IMR-90 (cell line): Measurements from ENCODE around the gene ERCC5. TPM values are rescaled to one million over a fixed set of nuclear protein-coding genes. Genes with fewer than 3 reads are reported as not detected.

Experiments
- ATAC-seq: fragments of 200-7000 bp; cut with Tn5 transposase; 2 replicates; pipeline ENCODE4 v1.9.1; 2020; ENCODE audit warnings: low read depth, mild to moderate bottlenecking, moderate library complexity
- BruUV-seq: library from RNA; stranded (reverse); fragments of 400-500 nt; replicated peaks from 2 replicates; lab custom pipeline; 2021; lab: Mats Ljungman, UMichigan
- CTCF ChIA-PET: fragments of 300-600 bp; formaldehyde crosslinking; extraction: SDS; loops from one replicate; lab custom pipeline; 2021; ENCODE audit warnings: antibody characterized with exemption; lab: Yijun Ruan, JAX
- POLR2A ChIA-PET: fragments of 300-600 bp; sonication (Branson Sonifier 250); formaldehyde crosslinking; loops from one replicate; lab custom pipeline; 2022; ENCODE audit warnings: antibody characterized with exemption; ENCODE audit not compliant: unreplicated experiment; lab: Charles Lee
- DNase-seq: peaks from one replicate; pipeline ENCODE4 v3.0.0; 2013
- H2AFZ ChIP-seq: replicated peaks from 2 replicates; pipeline ENCODE3; 2013; ENCODE audit warnings: low read length, mild to moderate bottlenecking; ENCODE audit not compliant: poor library complexity
- H2AK5ac ChIP-seq: 2 replicates; pipeline ENCODE4 v1.6.1; 2013; ENCODE audit warnings: low read depth, low read length, inconsistent platforms
- H2AK9ac ChIP-seq: replicated peaks from 2 replicates; pipeline ENCODE3; 2013; ENCODE audit warnings: mild to moderate bottlenecking, low read depth, low read length, moderate library complexity; ENCODE audit not compliant: poor library complexity
- H2BK120ac ChIP-seq: 2 replicates; pipeline ENCODE4 v1.6.1; 2013; ENCODE audit warnings: low read depth, low read length, inconsistent platforms
- H2BK15ac ChIP-seq: 3 replicates; pipeline ENCODE4 v1.6.1; 2013; ENCODE audit warnings: low read depth, low read length, inconsistent platforms
- H2BK20ac ChIP-seq: 2 replicates; pipeline ENCODE4 v1.6.1; 2013; ENCODE audit warnings: low read depth, mild to moderate bottlenecking, inconsistent platforms, low read length, moderate library complexity
- H2BK5ac ChIP-seq: 2 replicates; pipeline ENCODE4 v1.6.1; 2013; ENCODE audit warnings: mild to moderate bottlenecking, low read depth, low read length, inconsistent platforms; ENCODE audit not compliant: poor library complexity, severe bottlenecking
- H3K14ac ChIP-seq: replicated peaks from 2 replicates; pipeline ENCODE4 v1.6.1; 2013; ENCODE audit warnings: low read depth, low read length, inconsistent platforms
- H3K18ac ChIP-seq: 2 replicates; pipeline ENCODE4 v1.6.1; 2013; ENCODE audit warnings: low read depth, low read length, control low read depth
- H3K23ac ChIP-seq: 2 replicates; pipeline ENCODE4 v1.6.1; 2013; ENCODE audit warnings: low read depth, low read length, inconsistent platforms
- H3K27ac ChIP-seq: 2 replicates; pipeline ENCODE4 v1.5.1; 2013; ENCODE audit warnings: mild to moderate bottlenecking, control low read depth, low read length; ENCODE audit not compliant: insufficient read depth
- H3K27me3 ChIP-seq: 2 replicates; pipeline ENCODE4 v1.6.1; 2013; ENCODE audit warnings: low read length; ENCODE audit not compliant: control insufficient read depth, insufficient read depth
- H3K36me3 ChIP-seq: 2 replicates; pipeline ENCODE4 v1.6.1; 2013; ENCODE audit warnings: low read length, mixed read lengths; ENCODE audit not compliant: control insufficient read depth, insufficient read depth
- H3K4ac ChIP-seq: 2 replicates; pipeline ENCODE4 v1.6.1; 2013; ENCODE audit warnings: low read depth, low read length, inconsistent platforms
- H3K4me1 ChIP-seq: 2 replicates; pipeline ENCODE4 v1.6.1; 2013; ENCODE audit warnings: low read length, mixed read lengths; ENCODE audit not compliant: control insufficient read depth, insufficient read depth
- H3K4me2 ChIP-seq: 2 replicates; pipeline ENCODE4 v1.6.1; 2013; ENCODE audit warnings: low read depth, mild to moderate bottlenecking, control low read depth, low read length, moderate library complexity
- H3K4me3 ChIP-seq: 2 replicates; pipeline ENCODE4 v1.5.1; 2013; ENCODE audit warnings: low read depth, mild to moderate bottlenecking, control low read depth, low read length, moderate library complexity; ENCODE audit not compliant: insufficient read depth
- H3K56ac ChIP-seq: 2 replicates; pipeline ENCODE4 v1.6.1; 2013; ENCODE audit warnings: low read length, inconsistent platforms; ENCODE audit not compliant: insufficient read depth; ENCODE audit errors: extremely low read depth
- H3K79me1 ChIP-seq, 2 experiments: 2 replicates each; pipeline ENCODE4 v1.6.1; 2013; ENCODE audit warnings: low read length in 2 of 2, inconsistent platforms in 1 of 2, low read depth in 1 of 2
- H3K9ac ChIP-seq: 2 replicates; pipeline ENCODE4 v1.6.1; 2013; ENCODE audit warnings: low read depth, low read length, control low read depth
- H3K9me1 ChIP-seq: 2 replicates; pipeline ENCODE4 v1.6.1; 2013; ENCODE audit warnings: low read length, inconsistent platforms; ENCODE audit not compliant: insufficient read depth
- H3K9me3 ChIP-seq: 2 replicates; pipeline ENCODE4 v1.6.1; 2013; ENCODE audit warnings: low read length; ENCODE audit not compliant: control insufficient read depth, insufficient read depth
- H4K20me1 ChIP-seq: 2 replicates; pipeline ENCODE4 v1.6.1; 2013; ENCODE audit warnings: low read length, inconsistent platforms; ENCODE audit not compliant: insufficient read depth
- H4K5ac ChIP-seq: 2 replicates; pipeline ENCODE4 v1.6.1; 2013; ENCODE audit warnings: mild to moderate bottlenecking, low read depth, low read length, control low read depth
- H4K8ac ChIP-seq, 2 experiments: 2 replicates each; pipeline ENCODE4 v1.6.1; 2013; ENCODE audit warnings: low read depth in 2 of 2, low read length in 2 of 2, control low read depth in 1 of 2, inconsistent platforms in 1 of 2
- H4K91ac ChIP-seq: 2 replicates; pipeline ENCODE4 v1.6.1; 2013; ENCODE audit warnings: low read depth, low read length, inconsistent platforms; ENCODE audit not compliant: insufficient read depth
- BHLHE40 ChIP-seq: fragments of 150-350 bp; IDR thresholded peaks from 2 replicates; pipeline ENCODE4 v1.6.1; 2016; ENCODE audit warnings: mild to moderate bottlenecking, low read depth, low read length
- CEBPB ChIP-seq: IDR thresholded peaks from 2 replicates; pipeline ENCODE4 v1.6.1; 2012; ENCODE audit warnings: low read depth, low read length, improper control_type of control experiment
- CHD1 ChIP-seq: IDR thresholded peaks from 2 replicates; pipeline ENCODE4 v1.6.1; 2012; ENCODE audit warnings: low read depth, low read length, improper control_type of control experiment
- FOS ChIP-seq: fragments of 150-350 bp; IDR thresholded peaks from 2 replicates; pipeline ENCODE4 v1.6.1; 2016; ENCODE audit warnings: low read depth, low read length
- MAFK ChIP-seq: IDR thresholded peaks from 2 replicates; pipeline ENCODE4 v1.6.1; 2012; ENCODE audit warnings: low read depth, low read length, improper control_type of control experiment
- MXI1 ChIP-seq: IDR thresholded peaks from 2 replicates; pipeline ENCODE4 v1.6.1; 2012; ENCODE audit warnings: low read depth, mild to moderate bottlenecking, low read length, moderate library complexity, borderline replicate concordance
- POLR2A ChIP-seq: IDR thresholded peaks from 2 replicates; pipeline ENCODE4 v1.6.1; 2012; ENCODE audit warnings: mild to moderate bottlenecking, low read depth, low read length
- RAD21 ChIP-seq: IDR thresholded peaks from 2 replicates; pipeline ENCODE4 v1.6.1; 2012; ENCODE audit warnings: low read length, improper control_type of control experiment
- RCOR1 ChIP-seq: IDR thresholded peaks from 2 replicates; pipeline ENCODE4 v1.6.1; 2012; ENCODE audit warnings: mild to moderate bottlenecking, low read length, improper control_type of control experiment; ENCODE audit not compliant: insufficient replicate concordance
- SMC3 ChIP-seq: fragments of 150-350 bp; IDR thresholded peaks from 2 replicates; pipeline ENCODE4 v1.6.1; 2016; ENCODE audit warnings: low read depth, mild to moderate bottlenecking, antibody characterized with exemption, low read length, moderate library complexity
- WGBS, 2 experiments: methylation state at CpG; one replicate each; pipeline versions ENCODE4 v1.1.5 to v1.1.7; 2013; ENCODE audit warnings: missing lambda C conversion rate in 2 of 2; ENCODE audit not compliant: insufficient read length in 1 of 2; ENCODE audit errors: extremely low coverage in 2 of 2; 5-methylcytosine and 5-hydroxymethylcytosine counted together
- dilution Hi-C: fragments of 300-500 bp; cut with HindIII; formaldehyde crosslinking; loops from one replicate; pipeline ENCODE4 v1.14.3; 2018; ENCODE audit warnings: low sequenced_read_pairs; ENCODE audit not compliant: unreplicated experiment
- in situ Hi-C: fragments of 300-500 bp; cut with MboI; formaldehyde crosslinking; loops from 3 replicates; pipeline ENCODE4 v1.14.3; 2019; ENCODE audit warnings: low sequenced_read_pairs, inconsistent platforms, mixed read lengths
- intact Hi-C: fragments of 100-400 bp; cut with micrococcal nuclease; formaldehyde crosslinking; loops from 2 replicates; pipeline ENCODE4 v1.10.0; 2022
- polyA plus RNA-seq, 3 experiments: library from polyadenylated mRNA; depleted of rRNA; stranded (reverse); fragments of >200 nt; gene quantifications; 2 replicates each; pipeline ENCODE4 v1.2.3, GENCODE V29; 2012; ENCODE audit warnings: low replicate concordance in 1 of 3
- total RNA-seq: library from RNA; depleted of rRNA; stranded (reverse); fragments of >200 nt; gene quantifications from 2 replicates; pipeline ENCODE4 v1.2.3, GENCODE V29; 2012
- TF ChIP-seq, protein P1 (sequence below): fragments of 150-350 bp; IDR thresholded peaks from 2 replicates; pipeline ENCODE4 v1.6.1; 2017; ENCODE audit warnings: mild to moderate bottlenecking, antibody characterized with exemption, low read length, low read depth
- TF ChIP-seq, protein P2 (sequence below): conservative IDR thresholded peaks from 2 replicates; pipeline ENCODE4 v1.5.1; 2012; ENCODE audit warnings: mild to moderate bottlenecking, low read depth, low read length, improper control_type of control experiment

The ERCC5 gene
- total and polyA plus RNA-seq, 2 of the 4 experiments (the other 2 are of a cell fraction) = 29.7 to 34.4 TPM

DNA sequence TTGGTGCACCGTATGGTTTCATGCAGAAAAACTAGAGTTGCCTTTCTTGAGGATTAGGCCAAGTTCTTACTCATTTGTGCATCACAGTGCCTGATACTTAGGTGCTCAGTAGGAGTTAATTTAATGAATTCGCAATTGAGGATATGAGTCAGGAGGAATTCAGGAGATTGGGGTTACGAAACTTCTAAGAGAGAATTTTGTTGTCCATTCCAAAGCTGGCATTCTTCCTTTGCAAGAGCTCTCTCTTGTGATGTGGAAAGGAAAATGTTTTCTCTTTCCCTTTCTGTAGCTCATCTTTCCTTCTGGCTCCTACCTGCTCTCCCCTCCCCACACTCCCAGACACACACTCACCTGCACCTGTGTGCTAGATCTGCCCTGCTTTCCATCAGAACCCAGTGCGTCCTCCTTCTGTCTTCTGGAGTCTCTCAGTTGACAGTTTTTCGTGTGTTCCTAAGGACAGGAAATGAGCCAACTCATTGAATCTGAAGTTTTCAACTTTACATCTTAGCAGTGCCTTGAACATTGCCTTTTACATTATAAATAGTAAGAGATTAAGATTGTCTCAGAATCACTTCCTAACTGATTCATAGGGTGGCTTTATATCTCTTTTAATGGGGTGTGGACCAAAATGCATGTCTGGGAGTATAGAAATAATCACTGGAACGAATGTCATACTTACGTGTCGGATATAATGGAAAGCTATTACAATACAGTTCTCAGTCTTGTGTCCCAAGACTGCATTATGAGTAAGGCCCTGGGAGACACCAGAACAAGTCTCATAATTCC lies 19.7 kb upstream of the ERCC5 start:
- peak; percentile 89 for ATAC-seq
- H3K14ac ChIP-seq = peak overlapping the region; percentile 95
- no TSS peak for BruUV-seq
- H2AFZ ChIP-seq = peak overlapping the region; percentile 90
- H4K8ac ChIP-seq = peak overlapping the region; percentile 30 to 93
- H3K27me3 ChIP-seq = no peaks in the 10 kb centered on the region
- TF ChIP-seq BHLHE40 = no peak
- no peak for TF ChIP-seq RAD21
- TF ChIP-seq, protein P1, sequence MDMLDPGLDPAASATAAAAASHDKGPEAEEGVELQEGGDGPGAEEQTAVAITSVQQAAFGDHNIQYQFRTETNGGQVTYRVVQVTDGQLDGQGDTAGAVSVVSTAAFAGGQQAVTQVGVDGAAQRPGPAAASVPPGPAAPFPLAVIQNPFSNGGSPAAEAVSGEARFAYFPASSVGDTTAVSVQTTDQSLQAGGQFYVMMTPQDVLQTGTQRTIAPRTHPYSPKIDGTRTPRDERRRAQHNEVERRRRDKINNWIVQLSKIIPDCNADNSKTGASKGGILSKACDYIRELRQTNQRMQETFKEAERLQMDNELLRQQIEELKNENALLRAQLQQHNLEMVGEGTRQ = no peak
- no peak for TF ChIP-seq CHD1
- no peak for TF ChIP-seq SMC3
- no peak for TF ChIP-seq POLR2A
- no peak for TF ChIP-seq MXI1
- peak; percentile 29; the same call in 1 of the 2 replicates for TF ChIP-seq FOS
- no peak for TF ChIP-seq MAFK
- TF ChIP-seq RCOR1 = no peak
- TF ChIP-seq CEBPB = peak; percentile 87
- TF ChIP-seq, protein P2, sequence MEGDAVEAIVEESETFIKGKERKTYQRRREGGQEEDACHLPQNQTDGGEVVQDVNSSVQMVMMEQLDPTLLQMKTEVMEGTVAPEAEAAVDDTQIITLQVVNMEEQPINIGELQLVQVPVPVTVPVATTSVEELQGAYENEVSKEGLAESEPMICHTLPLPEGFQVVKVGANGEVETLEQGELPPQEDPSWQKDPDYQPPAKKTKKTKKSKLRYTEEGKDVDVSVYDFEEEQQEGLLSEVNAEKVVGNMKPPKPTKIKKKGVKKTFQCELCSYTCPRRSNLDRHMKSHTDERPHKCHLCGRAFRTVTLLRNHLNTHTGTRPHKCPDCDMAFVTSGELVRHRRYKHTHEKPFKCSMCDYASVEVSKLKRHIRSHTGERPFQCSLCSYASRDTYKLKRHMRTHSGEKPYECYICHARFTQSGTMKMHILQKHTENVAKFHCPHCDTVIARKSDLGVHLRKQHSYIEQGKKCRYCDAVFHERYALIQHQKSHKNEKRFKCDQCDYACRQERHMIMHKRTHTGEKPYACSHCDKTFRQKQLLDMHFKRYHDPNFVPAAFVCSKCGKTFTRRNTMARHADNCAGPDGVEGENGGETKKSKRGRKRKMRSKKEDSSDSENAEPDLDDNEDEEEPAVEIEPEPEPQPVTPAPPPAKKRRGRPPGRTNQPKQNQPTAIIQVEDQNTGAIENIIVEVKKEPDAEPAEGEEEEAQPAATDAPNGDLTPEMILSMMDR = no peak
- peak overlapping the region; percentile 94 for H3K23ac ChIP-seq
- H2BK15ac ChIP-seq = peak overlapping the region; percentile 94
- no peaks in the 10 kb centered on the region for H3K9me3 ChIP-seq
- peaks cover 8% of the 10 kb centered on the region; the same call in 1 of the 2 replicates for H3K9me1 ChIP-seq
- CTCF ChIA-PET = interaction anchor here (1.2 to 1.6 kb wide), 2 partner anchors 175 to 241 kb away, joined by 3 read pairs; no protein-coding TSS in a partner anchor
- H4K5ac ChIP-seq = peak overlapping the region; percentile 72
- peaks cover 17% of the 10 kb centered on the region for H3K36me3 ChIP-seq
- WGBS, 2 experiments = no CpG with 5 or more reads among the region's 8 CpGs
- dilution Hi-C loops (no loop called here), intact Hi-C loops (no loop called here), in situ Hi-C loops (no loop called here)
- H3K4me1 ChIP-seq = peaks cover 5% of the 10 kb centered on the region
- peak overlapping the region; percentile 90 for H3K56ac ChIP-seq
- H2BK20ac ChIP-seq = peak overlapping the region; percentile 95
- peak overlapping the region; percentile 42 for H3K4me3 ChIP-seq
- peak overlapping the region; percentile 97 for H2BK120ac ChIP-seq
- peak overlapping the region; percentile 98 for H2AK9ac ChIP-seq
- H3K18ac ChIP-seq = peak overlapping the region; percentile 74
- DNase-seq = peak; percentile 93
- H3K4ac ChIP-seq = peak overlapping the region; percentile 97
- peak overlapping the region; percentile 87 for H3K4me2 ChIP-seq
- H3K9ac ChIP-seq = peak overlapping the region; percentile 55
- peak overlapping the region; percentile 87 for H2AK5ac ChIP-seq
- H3K27ac ChIP-seq = peak overlapping the region; percentile 88
- peak overlapping the region; percentile 96 for H4K91ac ChIP-seq
- POLR2A ChIA-PET = interaction anchor here (0.7 kb wide), 1 partner anchor 41 kb away, joined by 3 read pairs; no protein-coding TSS in a partner anchor
- peak overlapping the region; percentile 98 for H2BK5ac ChIP-seq
- peaks cover 8 to 23% of the 10 kb centered on the region in 2 experiments for H3K79me1 ChIP-seq
- H4K20me1 ChIP-seq = no peaks in the 10 kb centered on the region
